Natural killer cell treated with Interleukin-12 subunit alpha and Interleukin-12 subunit beta and Interleukin-15 and Interleukin-18, amount 100 ng/mL, for 72 hours (primary cell): ENCODE measurements around the gene HPCAL4. TPM values are rescaled to one million over a fixed set of nuclear protein-coding genes. Genes with fewer than 3 reads are reported as not detected.

Experiments used
- ATAC-seq, 2 donors: fragments of 150-1000 bp; cut with Tn5 transposase in 1 of 2; sonication (Bioruptor Pico), chemical (Tn5 transposase) in 1 of 2; 2 replicates each; pipeline ENCODE4 v1.10.0; 2021
- DNase-seq: peaks from one replicate; pipeline ENCODE4 v3.0.0; 2022; ENCODE audit warnings: low spot score
- H3K27ac Mint-ChIP-seq, 2 donors: 1 replicate in 1 of 2; 2 replicates in 1 of 2; pipeline ENCODE4 v1.8.0; 2022; ENCODE audit warnings: mixed read lengths in 2 of 2, mild to moderate bottlenecking in 1 of 2, moderate library complexity in 1 of 2
- H3K27me3 Mint-ChIP-seq, 2 donors: 1 replicate in 1 of 2; 2 replicates in 1 of 2; pipeline ENCODE4 v1.8.0; 2022; ENCODE audit warnings: mixed read lengths in 2 of 2
- H3K36me3 Mint-ChIP-seq: one replicate; pipeline ENCODE4 v1.8.0; 2022; ENCODE audit warnings: mixed read lengths
- H3K4me1 Mint-ChIP-seq, 2 donors: 1 replicate in 1 of 2; 2 replicates in 1 of 2; pipeline ENCODE4 v1.8.0; 2022; ENCODE audit warnings: low read depth in 2 of 2, mixed read lengths in 2 of 2, mild to moderate bottlenecking in 1 of 2
- H3K4me3 Mint-ChIP-seq: one replicate; pipeline ENCODE4 v1.8.0; 2022; ENCODE audit warnings: mixed read lengths
- H3K9me3 Mint-ChIP-seq: 2 replicates; pipeline ENCODE4 v1.8.0; 2022; ENCODE audit warnings: mixed read lengths
- total RNA-seq, 2 donors: library from RNA; stranded (reverse); gene quantifications; one replicate each; pipeline ENCODE4 v1.2.3, GENCODE V29; 2022

HPCAL4 gene
- total RNA-seq, 2 donors from 2014 or later: 0.50 to 0.64 TPM

- no peak for DNase-seq
- H3K4me3 Mint-ChIP-seq: peak overlapping the region; percentile 25
- H3K27ac Mint-ChIP-seq: no peak overlapping the region
- no peak for ATAC-seq
- no peaks in the 10 kb centered on the region for H3K9me3 Mint-ChIP-seq
- H3K4me1 Mint-ChIP-seq: peaks cover 17 to 23% of the 10 kb centered on the region in 2 donors
- H3K36me3 Mint-ChIP-seq: no peaks in the 10 kb centered on the region
- H3K27me3 Mint-ChIP-seq: peaks cover 36 to 50% of the 10 kb centered on the region in 2 donors
Observed at GRCh38 chr1:39692152-39693074, 1.2 kb upstream of the HPCAL4 start.

DNA sequence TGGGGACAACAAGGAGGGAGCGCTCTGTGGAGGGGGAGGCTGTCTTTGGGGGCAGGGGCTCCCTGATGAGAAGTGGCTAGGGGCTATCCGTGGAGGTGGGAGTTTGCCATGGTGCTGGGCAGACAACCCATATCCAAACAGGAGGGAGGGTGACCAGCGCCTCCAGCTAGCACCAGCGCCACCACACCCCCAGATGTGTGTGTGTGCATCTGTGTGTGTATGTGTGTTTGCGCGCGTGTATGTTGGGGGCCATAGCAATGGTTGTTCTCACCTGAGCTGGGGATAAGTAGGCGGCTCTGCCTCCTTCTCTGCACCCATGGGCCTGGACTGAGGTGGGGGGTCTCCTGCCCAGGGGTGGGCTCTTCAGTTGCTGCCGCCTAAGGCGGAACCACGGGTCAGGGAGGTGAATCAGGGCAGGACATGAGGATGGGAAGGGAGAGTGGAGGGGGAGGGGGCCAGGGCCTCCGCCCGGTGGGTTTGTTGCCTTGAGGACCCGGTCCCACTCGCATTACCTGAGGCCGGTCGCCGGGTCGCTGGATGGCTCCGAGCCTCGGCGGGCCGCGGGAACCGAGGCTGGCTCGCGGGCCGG is 345 bp downstream of the HPCAL4 start:
- H3K27ac Mint-ChIP-seq: no peak overlapping the region
- H3K36me3 Mint-ChIP-seq: no peaks in the 10 kb centered on the region
- peaks cover 33 to 49% of the 10 kb centered on the region in 2 donors for H3K27me3 Mint-ChIP-seq

DNA sequence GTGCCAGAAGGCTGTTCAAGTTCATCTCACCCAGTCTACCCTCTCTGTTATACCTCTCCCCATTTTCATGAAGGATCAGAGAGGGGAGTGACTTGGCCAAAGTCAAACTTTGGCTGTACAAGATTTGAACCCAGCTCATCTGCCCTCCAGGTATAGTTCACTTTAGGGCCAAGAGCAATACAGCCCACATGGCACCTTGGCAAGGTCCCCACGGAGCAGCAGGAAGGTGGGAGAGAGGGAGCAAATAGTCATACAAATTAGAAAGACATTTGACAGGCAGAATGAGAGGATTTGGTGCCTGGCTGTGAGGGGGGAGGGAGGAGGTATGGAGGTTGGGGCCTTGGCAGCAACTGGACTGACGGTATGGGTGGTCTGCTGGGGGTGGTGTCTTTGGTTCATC is 1.0 kb downstream of the HPCAL4 start:
- Mint-ChIP-seq H3K4me3 (peak overlapping the region; percentile 68), H3K36me3 (no peaks in the 10 kb centered on the region), H3K9me3 (no peaks in the 10 kb centered on the region), H3K27ac (no peak overlapping the region), H3K4me1 (peaks cover 16 to 23% of the 10 kb centered on the region in 2 donors), H3K27me3 (peaks cover 33 to 47% of the 10 kb centered on the region in 2 donors)
- no peak for DNase-seq
- ATAC-seq: no peak

More for the DNA sequence above, 345 bp downstream of the HPCAL4 start:
- Mint-ChIP-seq H3K9me3 (no peaks in the 10 kb centered on the region), H3K4me1 (peaks cover 17 to 23% of the 10 kb centered on the region in 2 donors), H3K4me3 (peak overlapping the region; percentile 68)
- DNase-seq (no peak), ATAC-seq (no peak)

GRCh38 chr1:39689635-39690034 is 1.6 kb downstream of the HPCAL4 start:
- Mint-ChIP-seq H3K4me3 (peak overlapping the region; percentile 68), H3K36me3 (no peaks in the 10 kb centered on the region), H3K4me1 (peaks cover 16 to 25% of the 10 kb centered on the region in 2 donors), H3K27me3 (peaks cover 35 to 48% of the 10 kb centered on the region in 2 donors), H3K27ac (no peak overlapping the region), H3K9me3 (no peaks in the 10 kb centered on the region)
- ATAC-seq: no peak
- DNase-seq: no peak

GRCh38 chr1:39689214-39689613 is 2.0 kb downstream of the HPCAL4 start:
- Mint-ChIP-seq H3K27ac (no peak overlapping the region), H3K27me3 (peaks cover 35 to 51% of the 10 kb centered on the region in 2 donors), H3K9me3 (no peaks in the 10 kb centered on the region), H3K4me1 (peaks cover 18 to 27% of the 10 kb centered on the region in 2 donors), H3K4me3 (no peak overlapping the region), H3K36me3 (no peaks in the 10 kb centered on the region)
- ATAC-seq: no peak
- no peak for DNase-seq

DNA sequence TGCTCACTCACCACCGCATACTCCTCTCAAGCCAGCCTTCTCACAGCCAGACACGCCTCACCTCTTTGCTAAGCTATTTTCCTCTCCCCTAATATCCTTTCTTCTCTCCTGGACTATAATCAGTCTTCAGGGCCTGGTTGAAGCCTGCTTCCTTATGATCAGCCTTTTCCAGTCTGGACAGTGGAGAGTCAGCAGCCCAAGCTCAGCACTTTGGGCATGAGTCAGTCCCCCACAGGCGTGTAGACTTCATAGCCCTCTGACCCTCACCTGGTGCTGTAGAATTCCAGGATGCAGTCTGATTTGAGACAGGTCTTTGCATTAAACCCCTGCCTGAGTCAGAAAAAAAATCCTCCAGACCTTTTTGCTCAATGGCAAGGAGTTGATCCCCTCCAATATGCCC is 2.5 kb downstream of the HPCAL4 start:
- Mint-ChIP-seq H3K4me3 (no peak overlapping the region), H3K4me1 (peaks cover 18 to 27% of the 10 kb centered on the region in 2 donors), H3K27me3 (peaks cover 34 to 51% of the 10 kb centered on the region in 2 donors), H3K9me3 (no peaks in the 10 kb centered on the region), H3K36me3 (no peaks in the 10 kb centered on the region), H3K27ac (no peak overlapping the region)
- ATAC-seq (no peak), DNase-seq (no peak)

DNA sequence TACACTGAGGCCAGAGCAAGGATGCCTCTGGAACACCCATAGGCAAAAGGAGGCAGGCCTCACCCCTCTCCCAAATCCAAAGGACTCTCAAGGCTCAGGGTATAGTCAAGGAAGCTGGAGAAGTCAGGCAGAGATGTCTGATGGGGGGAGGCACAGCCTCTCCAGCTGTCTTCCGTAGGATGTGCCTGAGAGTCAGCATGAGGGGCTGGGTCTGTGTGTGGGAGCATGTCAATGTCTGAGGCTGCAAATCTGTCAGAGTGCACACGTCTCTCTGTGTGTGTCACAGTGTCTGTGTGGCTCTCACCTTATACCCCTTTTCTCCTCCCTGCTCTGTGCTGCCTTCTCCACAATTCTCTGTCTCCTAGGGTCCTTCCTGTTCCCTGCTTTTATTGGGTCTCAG is 4.0 kb downstream of the HPCAL4 start:
- Mint-ChIP-seq H3K9me3 (no peaks in the 10 kb centered on the region), H3K27ac (no peak overlapping the region), H3K27me3 (peaks cover 42 to 65% of the 10 kb centered on the region in 2 donors), H3K4me3 (no peak overlapping the region), H3K4me1 (peaks cover 18 to 24% of the 10 kb centered on the region in 2 donors), H3K36me3 (no peaks in the 10 kb centered on the region)
- DNase-seq (no peak), ATAC-seq (no peak)

- DNase-seq: no peak
- ATAC-seq: no peak
- peak overlapping the region; percentile 55 for H3K4me3 Mint-ChIP-seq
- peaks cover 7 to 12% of the 10 kb centered on the region in 2 donors for H3K4me1 Mint-ChIP-seq
- no peaks in the 10 kb centered on the region for H3K36me3 Mint-ChIP-seq
- peaks cover 36 to 61% of the 10 kb centered on the region in 2 donors for H3K27me3 Mint-ChIP-seq
- no peaks in the 10 kb centered on the region for H3K9me3 Mint-ChIP-seq
- H3K27ac Mint-ChIP-seq: no peak overlapping the region
Observed at GRCh38 chr1:39685071-39685470, 6.2 kb downstream of the HPCAL4 start.

DNA sequence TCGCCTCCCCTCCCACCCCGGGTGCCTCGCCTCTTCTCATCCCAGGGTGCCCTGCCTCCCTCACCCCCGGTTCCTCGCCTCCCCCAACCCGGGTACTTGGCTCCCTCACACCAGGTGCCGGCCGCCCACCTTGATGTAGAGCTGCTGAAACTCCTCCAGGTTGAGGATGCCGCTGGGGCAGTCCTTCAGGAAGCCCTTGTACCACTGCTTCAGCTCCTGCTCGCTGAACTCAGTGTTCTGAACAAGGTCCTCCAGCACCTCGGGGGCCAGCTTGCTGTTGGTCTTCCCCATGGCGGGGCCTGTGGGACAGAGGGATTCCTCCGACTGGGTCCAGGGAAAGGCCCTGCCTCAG is 6.9 kb downstream of the HPCAL4 start:
- ATAC-seq: peak in 1 of 2 donors; percentile 22
- Mint-ChIP-seq H3K36me3 (no peaks in the 10 kb centered on the region), H3K4me3 (no peak overlapping the region), H3K4me1 (peaks cover 5 to 11% of the 10 kb centered on the region in 2 donors), H3K9me3 (no peaks in the 10 kb centered on the region), H3K27ac (no peak overlapping the region), H3K27me3 (peaks cover 32 to 53% of the 10 kb centered on the region in 2 donors)
- no peak for DNase-seq

DNA sequence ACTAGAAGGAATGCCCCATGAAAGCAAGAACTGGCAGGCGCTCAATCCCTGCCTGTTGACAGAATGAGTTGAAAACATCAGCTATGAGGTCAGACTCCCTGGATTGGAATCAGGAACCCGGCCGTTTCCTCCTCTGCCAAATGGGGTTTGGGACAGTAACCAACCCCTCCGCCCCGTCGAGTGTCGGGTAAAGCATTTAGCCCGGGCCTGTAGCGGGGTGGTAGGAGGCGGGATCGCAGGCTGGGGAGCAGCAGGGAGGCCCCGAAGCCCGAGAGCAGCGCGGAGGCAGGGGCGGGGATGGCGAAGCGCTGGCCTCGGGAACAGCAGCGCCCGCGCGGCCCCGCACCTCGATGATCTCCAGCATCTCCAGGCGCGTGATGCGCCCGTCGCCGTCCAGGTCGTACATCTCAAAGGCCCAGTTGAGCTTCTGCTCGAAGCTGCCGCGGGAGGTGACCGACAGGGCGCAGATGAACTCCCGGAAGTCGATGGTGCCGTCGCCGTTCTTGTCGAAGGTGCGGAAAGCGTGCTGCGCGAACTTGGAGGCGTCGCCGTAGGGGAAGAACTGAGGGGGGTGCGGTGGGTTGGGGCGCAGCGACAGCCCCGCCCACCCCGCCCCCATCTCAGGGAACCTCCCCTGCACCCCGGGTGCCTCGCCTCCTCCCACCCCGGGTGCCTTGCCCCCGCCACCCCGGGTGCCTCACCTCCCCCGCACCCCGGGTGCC is 7.5 kb downstream of the HPCAL4 start:
- H3K27me3 Mint-ChIP-seq: peaks cover 35 to 50% of the 10 kb centered on the region in 2 donors
- DNase-seq: no peak
- no peaks in the 10 kb centered on the region for H3K9me3 Mint-ChIP-seq
- ATAC-seq: peak in 1 of 2 donors; percentile 61
- no peak overlapping the region for H3K4me3 Mint-ChIP-seq
- H3K4me1 Mint-ChIP-seq: peaks cover 5 to 11% of the 10 kb centered on the region in 2 donors
- no peak overlapping the region for H3K27ac Mint-ChIP-seq
- H3K36me3 Mint-ChIP-seq: no peaks in the 10 kb centered on the region

GRCh38 chr1:39681999-39682398 is 9.2 kb downstream of the HPCAL4 start:
- Mint-ChIP-seq H3K27me3 (peaks cover 25 to 33% of the 10 kb centered on the region in 2 donors), H3K36me3 (no peaks in the 10 kb centered on the region), H3K4me3 (no peak overlapping the region), H3K27ac (no peak overlapping the region), H3K4me1 (peaks cover 5 to 6% of the 10 kb centered on the region in 2 donors), H3K9me3 (no peaks in the 10 kb centered on the region)
- DNase-seq (no peak), ATAC-seq (no peak)

GRCh38 chr1:39681294-39681693 is 9.9 kb downstream of the HPCAL4 start:
- Mint-ChIP-seq H3K9me3 (no peaks in the 10 kb centered on the region), H3K27me3 (peaks cover 23 to 29% of the 10 kb centered on the region in 2 donors), H3K4me3 (no peak overlapping the region), H3K4me1 (peaks cover 5 to 6% of the 10 kb centered on the region in 2 donors), H3K27ac (no peak overlapping the region), H3K36me3 (no peaks in the 10 kb centered on the region)
- DNase-seq (no peak), ATAC-seq (no peak)

GRCh38 chr1:39680751-39681150 is 10.5 kb downstream of the HPCAL4 start:
- DNase-seq (no peak), ATAC-seq (no peak)
- Mint-ChIP-seq H3K27ac (no peak overlapping the region), H3K4me3 (no peak overlapping the region), H3K9me3 (no peaks in the 10 kb centered on the region), H3K4me1 (peaks cover 5 to 6% of the 10 kb centered on the region in 2 donors), H3K27me3 (peaks cover 20 to 25% of the 10 kb centered on the region in 2 donors), H3K36me3 (no peaks in the 10 kb centered on the region)
